PC-3 (cell line): ENCODE results near the gene RNF26.

Experiments
- CTCF ChIP-seq: fragments of 300-600 bp; sonication (generic); conservative IDR thresholded peaks from 2 replicates; pipeline ENCODE4 v1.5.1; 2017; ENCODE audit warnings: antibody characterized with exemption, low read depth, mild to moderate bottlenecking, low read length
- EZH2 ChIP-seq: fragments of 300-600 bp; sonication (generic); IDR thresholded peaks from one replicate; pipeline ENCODE4 v1.6.1; 2017; ENCODE audit warnings: antibody characterized with exemption, mild to moderate bottlenecking, low read length; ENCODE audit not compliant: unreplicated experiment

DNA sequence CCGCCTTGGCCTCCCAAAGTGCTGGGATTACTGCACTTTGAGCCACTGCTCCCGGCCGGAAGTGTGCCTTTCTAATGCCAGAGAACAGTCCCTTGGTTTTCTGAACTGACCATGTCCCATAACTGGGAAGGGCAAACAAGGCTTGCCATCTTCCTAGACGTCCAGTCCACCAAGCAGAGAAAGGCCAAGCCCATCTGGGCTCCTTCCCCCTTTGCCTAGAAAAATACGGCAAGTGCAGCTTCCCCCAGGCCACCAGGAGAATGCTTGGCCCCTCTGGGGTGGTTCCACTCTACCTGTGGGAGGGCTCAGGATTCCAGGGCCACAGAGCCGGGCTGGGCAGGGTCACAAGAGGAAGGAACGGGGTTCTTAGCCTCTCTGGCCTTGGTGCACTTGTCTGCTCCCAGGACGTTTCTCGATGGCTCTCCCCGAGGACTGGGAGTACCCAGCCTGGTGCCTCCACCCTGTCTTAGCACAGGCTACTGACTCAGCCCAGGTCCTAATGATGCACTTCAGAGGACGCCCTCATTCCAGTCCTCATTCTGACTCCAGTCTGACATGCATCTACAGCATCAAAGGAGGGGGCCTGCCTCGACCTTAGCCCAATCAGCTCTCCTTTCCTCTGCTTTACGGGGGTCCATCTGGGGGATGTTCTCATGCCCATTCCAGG lies 46.0 kb downstream of the RNF26 start:
- TF ChIP-seq CTCF (no peak), EZH2 (no peak)
